Activated CD4-positive, alpha-beta T cell treated with anti-CD3 and anti-CD28 coated beads, Interleukin-2, Interleukin-4, amounts not matched to agents 100 ng/mL and 50 ng/mL, durations not matched to agents 16 hours and 8 hours (primary cell): ENCODE data around the gene ADCY1.

ENCODE experiments used
- DNase-seq: peaks from one replicate; pipeline ENCODE4 v3.0.0-alpha.2; 2020; ENCODE audit warnings: low spot score

Gene ADCY1

DNA sequence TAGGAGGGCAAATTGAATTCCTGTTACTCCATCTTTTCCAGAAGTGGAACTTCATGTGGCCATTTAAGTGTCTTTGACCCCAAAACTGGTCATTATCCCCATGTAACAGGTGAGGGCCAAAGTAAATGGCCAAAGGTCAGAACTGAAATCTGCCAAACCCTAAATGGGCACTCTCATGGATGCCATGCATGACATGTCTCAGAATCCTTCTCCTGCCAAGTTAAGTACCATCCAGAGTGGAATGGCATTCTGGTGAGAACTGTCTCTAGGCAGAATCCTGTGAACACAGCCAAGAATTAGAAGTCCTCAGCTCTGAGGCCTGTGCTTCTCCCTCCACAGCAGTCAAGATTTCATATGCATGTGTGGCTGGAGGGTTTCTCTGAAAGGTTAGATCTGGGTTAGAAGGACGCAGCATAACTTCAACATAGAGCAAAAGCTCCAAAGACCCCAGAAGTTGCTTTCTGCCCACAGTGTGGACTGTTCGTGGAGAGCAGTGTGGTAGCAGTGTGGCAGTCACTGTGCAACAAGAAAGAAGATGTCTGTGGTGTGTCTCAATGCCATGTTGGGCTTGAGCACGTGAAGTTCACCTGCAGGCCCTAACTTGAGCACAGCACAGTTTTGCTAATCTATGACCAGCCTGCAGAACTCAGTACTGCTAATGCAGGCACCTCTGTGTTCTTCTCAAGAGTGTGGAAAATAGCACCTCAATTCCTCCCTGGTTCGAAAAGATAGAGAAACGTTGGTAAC is 121.3 kb downstream of the ADCY1 start:
- DNase-seq, result no peak

DNA sequence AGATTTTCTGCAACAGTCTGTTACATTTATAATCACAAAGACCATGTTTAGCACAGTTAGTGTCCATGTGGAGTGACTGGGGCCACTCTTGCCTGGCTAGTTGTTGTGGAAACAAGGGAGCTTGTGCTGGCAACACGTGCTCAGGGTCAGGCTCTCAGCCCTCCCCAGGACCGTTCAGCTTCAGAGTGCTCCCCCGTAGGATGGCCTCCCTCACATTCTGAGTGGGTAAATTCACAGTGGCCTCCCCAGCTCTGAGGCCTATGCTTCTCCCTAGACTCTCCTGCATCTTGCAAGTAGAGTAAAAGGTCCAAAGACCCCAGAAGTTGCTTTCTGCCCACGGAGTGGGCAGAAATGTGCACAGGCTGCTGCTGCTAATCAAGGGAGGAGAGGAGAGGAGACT is 122.3 kb downstream of the ADCY1 start:
- no peak for DNase-seq

DNA sequence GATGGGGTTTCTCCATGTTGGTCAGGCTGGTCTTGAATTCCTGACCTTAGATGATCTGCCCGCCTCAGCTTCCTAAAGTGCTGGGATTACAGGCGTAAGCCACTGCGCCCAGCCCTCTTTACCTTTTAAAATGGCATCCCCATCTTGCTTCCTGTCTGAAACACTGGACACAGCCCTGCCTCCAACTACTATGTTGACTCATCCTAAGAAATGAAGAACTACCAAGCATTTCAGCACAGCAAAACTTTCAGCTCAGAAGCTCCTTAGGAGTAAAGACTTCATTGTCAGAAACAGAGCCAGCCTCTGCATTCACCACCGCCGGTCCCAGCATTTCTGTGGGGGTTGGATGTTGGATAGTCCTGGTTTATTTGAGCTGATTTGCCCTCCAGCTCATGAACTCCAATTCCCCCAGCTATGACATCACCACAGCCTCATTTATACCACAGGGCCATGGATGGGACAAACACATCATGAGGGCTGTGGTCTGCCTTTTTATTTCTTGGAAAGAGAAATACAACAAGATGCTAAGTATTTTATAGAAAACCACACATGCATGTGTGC is 123.5 kb downstream of the ADCY1 start:
- DNase-seq, result no peak

DNA sequence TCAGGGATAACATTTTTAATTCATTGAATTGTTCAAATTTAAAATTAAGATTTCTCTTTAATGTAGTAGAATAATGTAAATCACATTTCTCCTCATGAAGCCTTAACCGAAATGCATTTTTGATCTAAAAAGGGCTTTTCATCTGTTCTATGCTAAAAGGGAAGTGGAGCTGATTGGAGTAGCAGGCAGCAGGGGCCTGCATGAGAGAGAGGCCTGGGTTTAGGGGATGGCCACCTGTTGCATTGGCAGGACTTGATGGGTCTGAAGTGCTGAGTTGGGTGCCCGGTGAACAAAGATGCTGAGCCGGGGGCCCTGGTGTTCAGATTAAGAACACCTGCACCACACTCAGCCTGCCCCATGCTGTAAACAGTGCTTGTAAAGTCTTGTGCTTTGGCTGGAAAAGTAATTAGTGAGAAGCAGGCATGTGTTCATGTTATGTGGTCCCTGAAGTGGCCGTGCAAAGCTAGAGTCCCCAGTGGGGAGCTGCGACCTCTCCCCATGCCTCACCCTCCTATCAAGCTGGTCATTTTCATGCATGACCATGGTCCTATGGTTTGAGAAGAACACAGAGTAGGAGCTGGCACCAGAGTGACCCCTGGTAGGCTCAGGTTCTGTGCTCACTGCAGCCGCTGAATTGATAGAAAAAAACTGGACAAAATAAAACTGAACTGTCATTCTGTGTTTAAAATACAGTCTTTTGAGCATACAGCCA is 124.3 kb downstream of the ADCY1 start:
- DNase-seq, result no peak

DNA sequence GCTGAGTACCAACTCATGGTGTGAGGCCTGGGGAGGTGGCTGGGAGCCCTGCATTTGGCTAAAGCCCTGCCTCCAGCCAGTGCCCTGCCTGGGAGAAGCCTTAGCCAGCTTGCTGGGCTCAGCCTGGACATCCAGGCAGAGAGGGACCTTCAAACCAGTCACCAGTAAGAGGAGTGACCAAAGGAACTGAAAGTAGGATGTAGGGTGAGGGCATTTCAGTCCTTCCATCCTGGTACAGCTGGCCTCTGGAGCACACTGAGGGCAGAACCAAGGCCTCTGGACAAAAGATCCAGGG is 124.8 kb downstream of the ADCY1 start:
- no peak for DNase-seq

DNA sequence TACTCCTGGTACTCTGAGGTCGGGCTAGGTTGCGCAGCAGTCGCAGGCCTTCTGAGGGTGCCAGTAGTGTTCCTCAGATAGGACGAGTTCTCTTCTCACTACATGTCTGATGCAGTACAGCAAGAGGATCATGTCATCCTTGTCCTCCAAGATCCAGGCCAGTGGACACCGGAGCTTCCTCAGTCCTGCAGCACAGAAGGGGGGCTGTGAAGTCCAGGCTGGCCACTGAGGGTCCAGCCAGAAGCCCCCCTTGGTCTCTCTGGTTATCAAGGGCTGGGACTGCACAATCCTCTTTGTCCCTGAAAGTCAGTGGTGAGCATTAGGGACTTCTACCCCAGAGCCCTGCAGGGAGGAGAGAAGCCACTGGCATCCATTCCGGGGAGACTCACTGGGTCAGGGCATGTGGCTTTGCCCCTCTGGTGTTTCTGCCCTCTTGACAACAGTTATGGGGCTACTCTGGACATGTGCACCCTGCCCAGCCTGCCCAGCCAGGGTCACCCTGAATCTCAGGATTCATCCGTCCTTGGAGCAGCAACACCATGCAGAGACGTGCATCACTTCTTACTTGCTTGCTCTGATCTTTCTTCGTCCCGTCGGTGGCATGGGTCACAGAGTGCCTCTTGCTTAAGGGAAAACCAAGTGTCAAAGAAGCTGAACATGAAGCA is 125.7 kb downstream of the ADCY1 start:
- no peak for DNase-seq

DNA sequence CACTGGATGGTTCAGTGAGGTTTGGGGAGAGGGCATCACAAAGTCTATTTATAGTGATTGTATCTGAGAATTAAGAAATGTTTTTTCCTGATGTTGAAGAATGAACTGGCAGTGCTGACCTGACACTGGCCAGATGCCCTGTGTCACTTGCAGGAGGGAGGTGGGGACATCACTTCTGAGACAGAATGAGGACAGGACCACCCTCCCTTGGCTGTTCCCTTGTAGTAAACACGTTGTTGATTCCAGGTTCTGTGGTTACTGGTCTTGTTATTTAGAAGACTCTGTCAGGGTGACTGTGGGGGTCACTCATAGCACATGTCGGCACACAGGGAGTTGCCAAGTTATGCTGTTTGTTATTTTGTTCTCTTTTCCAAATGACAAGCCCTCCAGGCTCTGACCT is 126.4 kb downstream of the ADCY1 start:
- DNase-seq, result no peak

DNA sequence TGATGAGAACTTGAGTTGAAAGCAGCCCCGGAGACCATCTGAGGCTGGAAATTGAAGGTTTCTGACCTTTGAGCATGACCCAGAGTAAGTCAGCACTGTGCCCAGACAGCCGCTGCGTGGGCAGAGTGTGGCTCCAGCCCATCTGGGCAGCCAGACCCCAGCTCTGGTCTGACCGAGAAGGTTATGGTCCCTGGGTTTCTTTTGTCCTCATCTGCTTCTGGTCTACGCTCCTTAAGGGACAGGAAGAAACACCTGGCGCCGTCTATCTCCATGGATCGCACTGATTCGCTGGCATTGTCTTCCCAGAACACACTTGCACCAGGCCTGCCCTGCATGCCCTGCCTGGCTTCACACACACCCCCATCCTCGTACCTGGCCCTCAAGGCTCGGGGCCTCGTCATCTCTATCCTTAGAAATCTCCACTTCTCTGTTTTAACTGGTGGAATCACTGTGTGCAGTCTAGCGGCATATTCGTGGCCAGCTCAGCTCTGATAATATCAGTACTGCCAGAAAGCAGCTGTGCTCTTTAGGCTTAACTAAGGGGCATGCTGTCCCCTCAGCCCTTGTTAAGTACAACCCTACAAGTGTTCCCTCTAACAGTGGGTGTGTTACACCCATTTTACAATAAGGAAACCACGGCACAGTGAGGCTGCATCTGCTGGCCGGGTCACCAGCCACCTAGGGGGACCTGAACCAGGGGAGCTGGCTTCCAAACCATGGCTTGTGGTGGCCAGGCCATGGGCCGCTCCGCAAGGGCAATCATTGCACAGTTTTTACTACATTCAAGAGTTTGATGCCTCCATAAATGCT is 127.7 kb downstream of the ADCY1 start:
- DNase-seq, result no peak

DNA sequence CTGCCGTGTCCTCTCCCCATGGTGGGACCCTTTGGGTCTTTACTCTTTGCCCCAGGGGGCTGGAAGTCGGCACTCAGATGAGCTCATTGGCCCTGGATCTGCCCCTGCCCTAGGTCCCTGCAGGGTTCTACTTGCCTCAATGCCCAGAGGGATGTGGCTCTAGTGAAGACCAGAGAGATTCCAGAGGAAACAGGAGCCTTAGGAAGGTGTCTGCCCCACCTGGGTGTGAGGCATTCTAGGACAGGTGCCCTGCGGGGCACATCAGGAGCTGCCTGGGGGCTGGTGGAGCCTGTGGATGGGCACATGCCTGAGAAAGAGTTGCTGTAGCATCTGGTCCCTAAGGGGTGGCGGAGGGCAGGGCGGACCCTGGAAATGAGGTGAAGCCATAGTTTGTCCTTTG is 128.6 kb downstream of the ADCY1 start:
- no peak for DNase-seq

DNA sequence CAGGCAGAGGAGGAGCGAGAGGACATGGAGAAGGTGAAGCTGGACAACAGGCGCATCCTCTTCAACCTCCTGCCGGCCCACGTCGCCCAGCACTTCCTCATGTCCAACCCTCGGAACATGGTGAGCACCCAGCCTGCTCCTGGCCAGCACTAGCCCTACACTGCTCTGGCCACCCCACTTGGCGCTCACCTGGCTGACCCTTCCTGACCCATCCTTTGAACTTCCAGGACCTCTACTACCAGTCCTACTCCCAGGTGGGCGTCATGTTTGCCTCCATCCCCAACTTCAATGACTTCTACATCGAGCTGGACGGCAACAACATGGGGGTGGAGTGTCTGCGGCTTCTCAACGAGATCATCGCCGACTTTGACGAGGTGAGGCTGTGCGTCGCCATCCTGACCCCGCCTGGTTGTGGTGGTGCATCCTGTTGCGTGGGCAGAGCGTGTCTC is 129.2 kb downstream of the ADCY1 start:
- no peak for DNase-seq

DNA sequence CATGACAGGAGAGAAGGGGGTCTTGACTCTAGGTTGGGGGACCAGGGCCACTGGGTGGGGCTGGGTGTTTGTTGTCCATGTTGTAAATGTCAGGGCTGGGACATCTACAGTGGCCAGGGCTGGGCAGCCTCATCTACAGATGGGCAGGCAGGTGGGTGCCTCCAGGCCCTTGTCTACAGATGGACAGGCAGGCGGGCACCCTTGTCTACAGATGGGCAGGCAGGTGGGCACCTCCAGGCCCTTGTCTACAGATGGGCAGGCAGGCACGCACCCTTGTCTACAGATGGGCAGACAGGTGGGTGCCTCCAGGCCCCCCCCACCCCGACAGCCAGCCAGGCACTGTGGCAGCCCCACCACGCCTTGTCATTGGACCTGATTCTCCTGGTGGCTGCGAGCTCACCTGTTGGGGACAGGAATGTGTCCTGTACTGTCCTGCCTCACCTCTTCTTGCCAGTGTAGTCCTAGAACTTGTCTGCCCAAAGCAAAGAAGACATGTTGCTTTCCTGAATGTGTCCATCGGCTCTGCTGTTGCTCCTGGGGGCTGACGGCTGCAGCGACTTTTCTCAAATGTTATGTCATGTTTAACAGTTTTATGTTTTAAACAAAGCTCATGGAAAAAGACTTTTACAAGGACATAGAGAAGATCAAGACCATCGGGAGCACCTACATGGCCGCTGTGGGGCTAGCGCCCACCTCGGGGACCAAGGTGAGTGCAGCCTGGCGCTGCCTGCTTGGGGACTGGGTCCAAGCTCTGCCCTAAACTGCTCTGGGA is 129.9 kb downstream of the ADCY1 start:
- no peak for DNase-seq

DNA sequence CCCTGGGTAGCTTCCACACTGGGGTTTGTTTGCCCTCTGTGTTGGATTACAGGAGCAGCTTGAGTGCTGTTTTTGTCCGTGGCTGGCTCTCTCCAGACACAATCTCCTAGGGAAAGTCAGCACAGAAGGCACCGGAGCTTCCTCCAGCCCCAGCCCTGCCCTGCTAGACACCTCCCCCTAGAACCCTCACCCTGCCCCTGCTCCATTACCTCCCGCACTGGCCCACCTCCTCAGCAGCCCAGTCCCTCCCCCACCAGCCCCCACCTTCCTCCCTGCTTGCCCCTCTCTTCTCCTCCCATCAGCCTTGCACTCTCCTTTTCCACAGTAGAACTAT is 130.5 kb downstream of the ADCY1 start:
- no peak for DNase-seq

DNA sequence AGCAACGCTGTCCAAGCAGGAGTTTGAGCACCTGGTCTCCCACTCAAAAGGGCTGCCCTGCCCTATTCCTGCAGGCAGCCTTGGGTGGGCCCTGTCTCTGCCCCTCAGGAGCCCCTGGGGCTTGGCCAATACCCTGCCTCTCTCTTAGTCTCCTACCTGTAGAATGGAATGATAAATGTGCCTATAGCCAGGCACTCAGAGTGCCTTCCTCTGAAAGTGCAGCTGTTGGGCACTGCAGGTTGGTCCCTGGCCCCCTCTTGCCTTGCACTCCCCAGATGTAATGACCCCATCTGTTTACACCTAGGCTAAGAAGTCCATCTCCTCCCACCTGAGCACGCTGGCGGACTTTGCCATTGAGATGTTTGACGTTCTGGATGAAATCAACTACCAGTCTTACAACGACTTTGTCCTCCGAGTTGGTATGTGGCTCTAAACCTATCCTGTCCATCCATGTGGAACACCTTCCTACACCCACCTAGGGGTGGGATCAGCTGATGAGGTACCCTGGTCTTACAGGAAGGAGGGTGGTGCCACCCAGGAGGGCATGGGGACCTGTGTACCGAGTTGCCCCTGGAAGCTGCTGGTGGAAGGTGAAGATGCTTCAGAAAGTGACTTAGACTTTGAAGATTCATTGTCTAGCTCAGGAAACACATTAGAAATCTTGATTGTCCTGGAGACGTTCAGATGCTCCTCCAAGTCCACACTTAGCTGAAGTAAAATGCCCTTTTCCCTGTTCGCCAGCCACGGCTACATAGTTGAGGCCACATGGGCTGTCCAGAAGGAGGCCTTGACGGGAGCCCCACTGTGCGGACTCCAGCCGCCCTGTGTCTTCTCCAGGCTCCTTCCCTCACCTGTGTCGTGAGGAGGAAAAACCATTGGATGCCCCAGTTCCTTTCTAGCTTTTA is 134.1 kb downstream of the ADCY1 start:
- no peak for DNase-seq

DNA sequence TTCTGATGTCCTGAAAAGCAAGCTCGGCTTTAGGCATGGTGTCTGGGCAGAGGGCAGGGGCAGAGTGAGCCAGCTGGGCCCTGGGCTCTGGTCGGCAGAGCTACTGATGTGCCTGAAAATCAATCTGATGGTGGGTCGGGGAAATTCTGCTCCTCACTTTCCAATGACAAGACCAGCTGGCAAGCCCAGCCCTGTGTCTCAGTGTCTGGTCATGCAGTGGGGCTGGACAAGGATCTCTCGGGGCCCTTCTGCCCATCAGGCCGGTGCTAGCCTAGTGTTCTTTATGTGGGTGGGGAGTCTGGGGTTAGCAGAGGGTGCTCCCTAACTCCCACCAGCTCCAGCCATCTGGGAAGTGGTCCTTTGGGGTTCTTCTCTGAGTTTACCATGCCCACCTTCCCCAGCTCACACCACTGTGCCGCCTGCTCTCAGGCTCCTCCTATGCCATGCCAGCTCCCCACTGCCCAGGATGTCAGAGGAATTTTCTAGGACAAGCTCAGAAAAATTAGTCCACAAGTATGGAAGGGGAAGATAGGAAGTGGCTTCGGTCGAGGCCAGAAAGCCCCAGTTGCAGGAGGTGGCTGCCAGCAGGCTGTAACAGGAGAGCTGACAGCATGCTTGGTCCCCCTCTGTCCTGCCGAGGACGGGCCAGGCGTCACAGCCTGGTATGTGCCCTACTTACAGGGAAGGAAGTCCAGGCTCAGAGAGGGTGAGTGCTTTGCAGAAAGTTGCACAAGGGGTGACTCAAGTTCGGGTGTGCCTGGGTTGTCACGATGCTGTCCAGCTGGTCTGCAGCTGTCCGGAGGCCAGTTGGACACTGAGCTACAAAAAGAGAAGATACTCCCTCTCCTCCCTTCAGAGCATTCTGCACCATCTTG is 135.2 kb downstream of the ADCY1 start:
- no peak for DNase-seq

DNA sequence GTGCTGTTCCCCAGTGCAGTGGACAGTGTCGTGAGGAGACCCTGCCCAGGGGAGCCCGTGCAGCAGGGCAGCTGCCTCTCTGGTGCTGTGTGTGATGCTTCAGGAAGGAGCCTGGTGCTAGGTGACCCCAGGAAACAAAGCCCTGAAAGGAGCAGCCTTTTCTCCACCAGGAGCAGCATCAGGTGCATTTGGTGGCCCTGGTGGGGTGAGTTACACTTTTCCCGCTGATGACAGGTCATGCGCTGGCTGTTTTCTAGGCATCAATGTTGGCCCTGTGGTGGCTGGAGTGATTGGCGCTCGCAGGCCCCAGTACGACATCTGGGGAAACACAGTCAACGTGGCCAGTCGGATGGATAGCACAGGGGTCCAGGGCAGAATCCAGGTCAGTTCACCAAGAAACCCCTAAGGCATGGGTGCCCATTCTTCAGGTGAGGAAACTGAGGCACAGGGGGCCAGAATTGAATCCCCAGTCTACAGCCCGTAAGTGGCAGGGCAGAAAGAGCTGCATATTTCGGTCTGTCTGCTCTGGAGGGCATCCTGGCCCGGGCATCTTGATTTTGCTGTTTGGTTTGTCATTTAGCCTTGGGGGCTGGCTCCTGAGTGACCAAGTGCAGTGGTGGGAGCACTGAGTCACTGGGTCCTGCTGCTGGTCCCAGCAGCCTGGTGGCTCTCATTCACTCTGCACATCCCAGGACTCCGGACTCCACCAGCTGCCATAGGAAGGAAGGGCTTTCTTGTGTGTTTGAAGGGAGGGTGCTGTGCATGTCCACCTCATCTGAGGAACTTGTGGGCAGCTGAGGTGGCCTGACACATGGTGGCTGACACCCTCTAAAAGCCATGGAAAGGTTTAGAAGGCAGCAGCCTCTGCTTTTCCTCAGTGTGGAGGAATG is 136.3 kb downstream of the ADCY1 start:
- no peak for DNase-seq

DNA sequence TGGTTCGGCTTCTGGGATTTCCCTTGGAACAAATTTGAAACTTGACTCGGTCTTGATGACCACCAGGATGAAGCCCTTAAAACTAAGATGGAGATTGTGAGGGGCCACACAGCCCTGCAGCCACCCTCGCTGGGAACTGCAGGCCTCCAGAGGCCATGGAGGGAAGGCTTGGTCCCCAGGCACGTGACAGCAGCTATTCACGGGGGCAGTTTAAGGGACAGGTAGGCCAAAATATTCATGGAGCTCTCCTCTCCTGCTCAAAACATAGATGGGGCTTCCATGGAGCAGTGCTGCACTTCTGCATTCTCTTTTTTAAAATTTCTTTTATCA is 137.0 kb downstream of the ADCY1 start:
- no peak for DNase-seq

DNA sequence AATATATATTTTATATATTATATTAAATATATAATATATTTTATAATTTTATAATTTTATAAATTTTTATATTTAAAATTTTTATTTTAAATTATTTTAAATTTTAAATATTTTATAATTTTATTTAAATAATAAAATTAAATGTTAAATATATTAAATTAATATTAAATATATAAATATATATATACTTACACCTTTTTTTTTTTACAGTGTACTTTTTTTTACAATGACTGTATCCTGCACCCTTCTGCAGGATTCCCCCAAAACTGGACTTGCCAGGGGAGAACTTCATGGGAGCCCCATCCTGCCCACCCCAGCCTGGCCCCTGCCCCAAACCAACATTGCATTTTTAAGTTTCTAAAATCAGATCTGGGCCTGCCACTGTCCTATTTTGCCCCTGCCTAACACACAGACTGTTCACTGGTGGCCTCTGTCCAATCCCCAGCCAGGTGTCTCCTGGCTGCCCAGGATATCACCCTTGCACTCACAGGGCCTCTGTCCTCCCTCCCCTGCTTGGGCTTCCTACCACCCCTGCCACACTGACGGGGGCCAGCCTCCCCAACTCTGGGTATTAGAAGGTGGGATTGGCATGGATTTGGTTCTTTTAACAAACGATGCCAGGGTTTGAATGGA is 138.0 kb downstream of the ADCY1 start:
- no peak for DNase-seq
